Bronchial epithelial cell (primary cell): ENCODE measurements around the gene OR5B2. TPM values are rescaled to one million over a fixed set of nuclear protein-coding genes. Genes with fewer than 3 reads are reported as not detected.
"Not testable (repeated sequence)": the region's sequence is repeated elsewhere in the genome, so short reads cannot be mapped to it uniquely, and the experiment has no call there.

ENCODE experiments used
- DNase-seq: peaks from one replicate; pipeline ENCODE4 v3.0.0-alpha.2; 2010; ENCODE audit warnings: low read depth
- FAIRE-seq: peaks from 2 replicates; lab custom pipeline; 2011; peaks lifted over from hg19 to GRCh38; lab: Jason Lieb, UNC
- H3K27me3 ChIP-seq: 2 replicates; pipeline ENCODE4 v1.5.1; 2011; ENCODE audit warnings: low read length; ENCODE audit not compliant: control insufficient read depth, insufficient read depth
- H3K36me3 ChIP-seq: 2 replicates; pipeline ENCODE4 v1.5.1; 2011; ENCODE audit warnings: low read length; ENCODE audit not compliant: control insufficient read depth, insufficient read depth
- H3K4me3 ChIP-seq: 2 replicates; pipeline ENCODE4 v1.5.1; 2011; ENCODE audit warnings: mild to moderate bottlenecking, low read depth, low read length, control low read depth
- total RNA-seq: library from RNA; depleted of rRNA; stranded (reverse); fragments of >200 nt; gene quantifications from 2 replicates; pipeline ENCODE4 v1.2.1, GENCODE V29; 2014
- TF ChIP-seq, protein P1 (sequence below): IDR thresholded peaks from 2 replicates; pipeline ENCODE4 v1.5.1; 2011; ENCODE audit warnings: mild to moderate bottlenecking, moderate library complexity, low read length, control low read depth, inconsistent platforms; ENCODE audit not compliant: insufficient read depth, severe bottlenecking

OR5B2 gene
- total RNA-seq, 1 donor from 2014 or later, result not detected

- Histone ChIP-seq H3K4me3 (no peak overlapping the region), H3K36me3 (no peaks in the 10 kb centered on the region), H3K27me3 (no peaks in the 10 kb centered on the region)
- TF ChIP-seq, protein P1, sequence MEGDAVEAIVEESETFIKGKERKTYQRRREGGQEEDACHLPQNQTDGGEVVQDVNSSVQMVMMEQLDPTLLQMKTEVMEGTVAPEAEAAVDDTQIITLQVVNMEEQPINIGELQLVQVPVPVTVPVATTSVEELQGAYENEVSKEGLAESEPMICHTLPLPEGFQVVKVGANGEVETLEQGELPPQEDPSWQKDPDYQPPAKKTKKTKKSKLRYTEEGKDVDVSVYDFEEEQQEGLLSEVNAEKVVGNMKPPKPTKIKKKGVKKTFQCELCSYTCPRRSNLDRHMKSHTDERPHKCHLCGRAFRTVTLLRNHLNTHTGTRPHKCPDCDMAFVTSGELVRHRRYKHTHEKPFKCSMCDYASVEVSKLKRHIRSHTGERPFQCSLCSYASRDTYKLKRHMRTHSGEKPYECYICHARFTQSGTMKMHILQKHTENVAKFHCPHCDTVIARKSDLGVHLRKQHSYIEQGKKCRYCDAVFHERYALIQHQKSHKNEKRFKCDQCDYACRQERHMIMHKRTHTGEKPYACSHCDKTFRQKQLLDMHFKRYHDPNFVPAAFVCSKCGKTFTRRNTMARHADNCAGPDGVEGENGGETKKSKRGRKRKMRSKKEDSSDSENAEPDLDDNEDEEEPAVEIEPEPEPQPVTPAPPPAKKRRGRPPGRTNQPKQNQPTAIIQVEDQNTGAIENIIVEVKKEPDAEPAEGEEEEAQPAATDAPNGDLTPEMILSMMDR, result no peak
- no peak for FAIRE-seq
- no peak for DNase-seq
Measured at GRCh38 chr11:58429273-58429672, 1.4 kb upstream of the OR5B2 start.

GRCh38 chr11:58406774-58407173 is 21.1 kb downstream of the OR5B2 start, which contains the start of gene OR5B3:
TSS of gene OR5B3 (minus strand) at chr11:58406874. CDS start at chr11:58403409, 3,465 bp downstream.
- Histone ChIP-seq H3K36me3 (no peaks in the 10 kb centered on the region), H3K4me3 (no peak within 1 kb of the TSS), H3K27me3 (no peaks in the 10 kb centered on the region)
- TF ChIP-seq, protein P1, result no peak
- FAIRE-seq (no peak), DNase-seq (no peak)

GRCh38 chr11:58399622-58400021 is 28.3 kb downstream of the OR5B2 start:
- not testable (repeated sequence) for H3K27me3 ChIP-seq, DNase-seq, H3K4me3 ChIP-seq, H3K36me3 ChIP-seq, FAIRE-seq

DNA sequence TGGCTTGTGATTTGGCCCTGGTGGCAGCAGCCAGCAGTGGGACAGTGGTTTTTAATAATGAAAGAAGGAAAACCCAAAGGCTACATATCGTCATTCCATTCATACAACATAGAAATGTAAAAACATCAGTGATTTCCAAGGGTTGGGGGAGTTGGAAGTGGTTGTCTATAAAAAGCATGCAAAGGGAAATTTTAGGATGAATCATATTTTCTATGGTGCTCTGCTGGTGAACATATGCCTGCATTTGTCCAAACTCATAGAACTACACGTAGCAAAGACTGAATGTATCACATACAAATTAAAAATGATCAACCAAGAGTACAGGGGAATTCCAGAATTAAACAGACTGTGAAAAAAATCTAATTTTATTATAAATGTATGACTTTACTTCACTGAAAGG is 32.3 kb downstream of the OR5B2 start:
- Histone ChIP-seq H3K27me3 (no peaks in the 10 kb centered on the region), H3K4me3 (no peak overlapping the region), H3K36me3 (no peaks in the 10 kb centered on the region)
- DNase-seq (no peak), FAIRE-seq (no peak)
- TF ChIP-seq, protein P1, result no peak

DNA sequence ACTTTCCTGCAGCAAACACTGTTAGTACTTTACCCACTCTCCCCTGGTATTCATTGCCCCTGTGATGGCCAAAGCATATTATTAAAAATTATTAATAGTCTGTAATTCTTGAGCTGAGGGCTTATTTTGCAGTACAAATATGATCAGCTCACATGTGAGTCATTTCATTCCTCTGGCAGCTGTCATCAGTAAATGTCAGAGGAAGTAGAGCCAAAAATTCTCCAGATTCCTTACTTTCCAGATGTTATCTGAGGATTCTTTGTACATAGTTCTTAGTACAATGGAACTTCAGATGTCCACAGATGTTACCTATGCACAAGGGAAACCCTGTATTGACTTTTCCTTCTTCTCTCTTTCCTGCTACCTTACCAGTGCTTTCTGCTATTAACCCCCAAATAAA is 33.7 kb downstream of the OR5B2 start:
- Histone ChIP-seq H3K4me3 (no peak overlapping the region), H3K36me3 (no peaks in the 10 kb centered on the region), H3K27me3 (no peaks in the 10 kb centered on the region)
- TF ChIP-seq, protein P1, result no peak
- FAIRE-seq, result no peak
- DNase-seq, result peak; percentile 85

GRCh38 chr11:58392746-58393145 is 35.2 kb downstream of the OR5B2 start:
- no peak for FAIRE-seq
- DNase-seq, result peak; percentile 91
- H3K36me3 ChIP-seq, result no peaks in the 10 kb centered on the region

More at GRCh38 chr11:58392746-58393145, 35.2 kb downstream of the OR5B2 start:
- H3K27me3 ChIP-seq, result no peaks in the 10 kb centered on the region
- TF ChIP-seq, protein P1, result no peak
- no peak overlapping the region for H3K4me3 ChIP-seq
